ENCODE results near the gene RRAGD.

DNA sequence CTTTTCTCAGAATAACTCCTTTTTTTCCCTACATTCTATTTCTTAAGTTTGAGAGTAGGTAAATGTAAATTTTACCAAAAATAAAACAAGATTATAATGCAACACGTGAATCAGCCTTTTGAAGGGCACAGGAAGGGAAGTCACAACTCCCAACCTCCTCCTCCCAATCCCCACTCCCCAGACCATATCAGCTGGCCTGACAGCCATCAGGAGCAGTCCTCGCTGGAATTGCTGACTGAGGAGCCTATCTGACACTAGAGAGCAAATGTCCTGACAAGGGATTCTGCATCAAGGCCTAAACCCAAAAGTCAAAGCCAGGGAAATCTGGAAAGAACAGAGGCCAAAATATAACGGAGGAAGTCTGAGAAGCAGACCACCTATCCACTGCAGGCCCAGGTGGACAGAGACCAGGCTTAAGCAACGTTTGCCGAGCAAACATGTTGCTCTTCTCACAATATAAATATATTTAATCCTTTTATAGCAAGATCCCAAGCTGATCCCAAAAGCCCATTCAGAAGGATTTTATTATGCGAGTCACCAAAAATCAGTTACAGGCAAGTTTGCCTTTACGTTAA is 2.5 kb downstream of the RRAGD start:
- no peak for TF ChIP-seq POLR2AphosphoS5 (IDR thresholded peaks at IDR 0.05; ENCODE audit: low read depth, low read length)
- TF ChIP-seq TAF1 (IDR thresholded peaks at IDR 0.05; ENCODE audit: borderline replicate concordance, low read depth, low read length) = no peak

Data from GM12892 (cell line).